Right kidney (tissue), 1 donor: Measurements from ENCODE around the gene FIGNL2.

Experiments
- DNase-seq: peaks from one replicate; pipeline ENCODE4 v3.0.0-alpha.2; 2016

The FIGNL2 gene

DNA sequence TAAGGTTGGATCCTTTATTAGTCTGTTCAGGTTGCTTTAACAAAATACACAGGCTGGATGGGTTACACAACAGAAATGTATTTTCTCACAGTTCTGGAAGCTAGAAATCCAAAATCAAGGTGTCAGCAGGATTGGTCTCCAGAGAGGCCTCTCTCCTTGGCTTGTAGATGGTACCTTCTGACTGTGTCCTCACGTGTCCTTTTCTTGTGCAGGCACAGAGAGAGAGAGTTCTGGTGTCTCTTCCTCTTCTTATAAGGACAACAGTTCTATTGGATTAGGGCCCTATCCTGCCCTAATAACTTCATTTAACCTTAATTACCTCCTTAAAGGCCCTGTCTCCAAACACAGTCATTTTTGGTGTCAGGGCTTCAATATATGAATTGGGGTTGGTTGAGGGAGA lies 34.8 kb upstream of the FIGNL2 start:
- no peak for DNase-seq

- DNase-seq = no peak
Observed at GRCh38 chr12:51879102-51879501, 30.6 kb upstream of the FIGNL2 start.

- no peak for DNase-seq
Observed at GRCh38 chr12:51874486-51874885, 26.0 kb upstream of the FIGNL2 start.

GRCh38 chr12:51874000-51874399 lies 25.5 kb upstream of the FIGNL2 start:
- DNase-seq = no peak

DNA sequence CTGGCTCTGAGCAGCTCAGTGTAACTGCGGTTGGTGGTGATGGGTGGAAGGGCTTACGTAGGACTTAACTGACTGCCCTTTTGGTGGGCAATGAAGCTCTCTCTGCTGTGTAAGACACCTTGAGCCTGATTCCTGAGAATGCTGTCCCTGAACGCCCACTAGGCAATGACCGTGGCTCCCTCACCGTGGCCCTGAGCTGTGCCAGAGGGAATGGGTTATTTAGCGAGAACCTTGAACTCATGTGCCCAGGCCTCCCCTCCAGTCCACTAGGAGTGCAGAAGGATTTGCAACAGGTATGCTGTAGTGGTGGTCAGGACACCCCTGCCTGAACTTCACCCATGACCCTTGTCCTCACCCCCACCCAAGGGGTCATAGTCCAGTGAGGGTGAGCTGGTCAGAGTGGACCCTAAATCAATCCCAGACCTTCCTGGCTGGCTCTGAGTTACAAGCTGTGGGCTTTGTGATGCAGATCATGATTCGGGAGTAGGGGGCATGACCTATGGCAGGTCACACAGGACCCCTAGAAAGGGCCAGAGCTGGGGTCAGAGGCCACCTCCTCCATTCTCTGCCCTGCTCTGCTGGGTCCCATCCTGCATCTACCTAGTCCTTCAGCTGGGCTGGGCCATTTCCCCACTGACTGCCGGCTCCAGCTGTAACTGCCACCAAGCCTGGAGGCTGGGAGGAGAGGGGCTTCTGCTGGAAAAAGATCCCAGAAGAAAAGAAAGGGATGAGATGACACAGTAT lies 24.9 kb upstream of the FIGNL2 start:
- DNase-seq = no peak

DNA sequence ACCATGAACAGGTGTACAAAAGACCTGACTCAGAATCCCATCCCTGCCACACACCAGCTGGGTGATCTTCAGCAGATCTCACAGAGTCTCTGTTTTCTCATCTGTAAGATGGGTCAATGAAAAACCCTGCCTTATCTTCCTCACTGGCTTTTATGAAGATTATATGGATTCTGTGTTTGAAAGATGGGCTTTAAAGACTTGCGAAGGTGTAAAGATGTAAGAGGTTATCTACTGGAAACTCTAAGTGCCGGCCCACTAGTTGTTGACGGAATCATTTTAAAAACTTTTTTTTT lies 24.1 kb upstream of the FIGNL2 start:
- no peak for DNase-seq

DNA sequence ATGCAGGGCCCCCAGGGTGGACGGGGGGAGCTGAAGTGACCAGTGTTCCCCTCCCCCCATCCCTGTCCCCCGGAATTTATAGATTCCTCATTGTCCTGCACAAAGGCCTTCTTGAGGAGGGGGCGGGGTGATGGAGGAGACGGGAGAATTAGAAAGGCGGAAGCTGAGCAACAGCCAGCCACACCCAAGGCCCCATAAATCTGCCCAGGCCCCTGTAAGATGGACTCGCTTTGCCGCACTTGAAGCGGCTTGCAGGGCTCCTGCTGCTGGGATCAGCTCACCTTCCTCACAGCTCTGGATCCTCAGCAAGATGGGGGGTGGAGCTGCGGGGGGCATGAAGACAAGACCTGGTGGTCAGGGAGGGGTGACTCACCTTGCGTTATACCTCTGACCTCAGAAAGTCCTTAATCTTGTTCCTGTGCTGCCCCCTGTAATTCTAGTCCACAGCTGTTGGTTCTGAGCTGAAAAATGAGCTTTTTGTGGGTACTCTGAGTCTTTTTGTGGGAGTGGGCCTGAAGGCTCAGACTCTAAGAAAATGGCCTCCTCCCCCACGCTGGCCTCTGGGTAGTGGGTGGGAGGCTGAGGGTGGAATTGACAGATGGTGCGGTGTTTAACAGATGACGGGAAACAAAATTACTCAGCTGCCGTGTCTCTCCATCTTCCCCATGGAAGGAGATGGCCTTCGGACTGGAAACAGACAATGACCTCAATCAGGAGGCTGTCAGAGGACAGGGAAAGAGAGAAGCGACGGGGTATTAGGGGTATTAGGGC lies 23.6 kb upstream of the FIGNL2 start:
- DNase-seq = peak; percentile 29

DNA sequence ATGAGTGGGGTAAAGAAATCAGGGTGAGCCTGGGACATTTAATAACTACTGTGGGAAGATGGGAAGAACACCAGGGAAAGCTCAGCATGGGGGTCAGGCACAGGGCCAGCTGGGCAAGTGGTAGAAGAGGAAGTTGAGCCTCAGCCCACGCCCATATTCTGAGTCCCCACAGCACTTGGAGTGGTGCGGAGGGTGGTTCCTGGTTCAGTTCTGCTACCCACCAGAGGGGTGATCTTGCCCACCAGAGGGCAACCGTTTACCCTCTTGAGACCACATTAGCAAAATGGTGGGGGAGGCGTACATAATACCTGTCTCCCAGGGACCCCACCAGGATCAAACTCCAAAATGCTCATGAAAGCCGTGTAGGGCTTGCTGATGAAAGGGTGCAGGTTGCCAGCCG lies 22.6 kb upstream of the FIGNL2 start:
- no peak for DNase-seq

GRCh38 chr12:51870504-51870903 lies 22.0 kb upstream of the FIGNL2 start:
- DNase-seq = no peak

DNA sequence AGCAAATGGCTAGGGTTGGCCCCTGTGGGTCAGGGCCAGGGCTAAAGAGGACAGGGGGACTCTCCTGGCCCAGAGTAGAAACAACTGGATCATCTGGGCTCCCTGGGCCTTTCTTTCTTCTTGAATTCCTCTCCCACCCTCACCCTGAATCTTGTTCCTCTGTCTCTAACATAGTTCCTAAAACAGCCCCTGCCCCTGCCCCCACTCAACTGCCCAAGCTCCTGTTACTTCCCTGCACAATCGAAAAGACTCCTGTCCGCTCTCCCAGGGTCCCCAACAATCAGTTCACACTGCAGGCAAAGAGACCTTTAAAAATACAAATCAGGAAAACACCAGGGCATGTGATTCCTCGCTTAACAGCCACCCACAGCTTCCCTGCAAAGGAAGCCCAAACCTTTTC lies 21.4 kb upstream of the FIGNL2 start:
- no peak for DNase-seq

- DNase-seq = peak; percentile 61
Observed at GRCh38 chr12:51869496-51869865, 21.0 kb upstream of the FIGNL2 start.

GRCh38 chr12:51868821-51869495 lies 20.4 kb upstream of the FIGNL2 start:
- DNase-seq = peak; percentile 89

GRCh38 chr12:51867796-51868428 lies 19.4 kb upstream of the FIGNL2 start:
- no peak for DNase-seq

DNA sequence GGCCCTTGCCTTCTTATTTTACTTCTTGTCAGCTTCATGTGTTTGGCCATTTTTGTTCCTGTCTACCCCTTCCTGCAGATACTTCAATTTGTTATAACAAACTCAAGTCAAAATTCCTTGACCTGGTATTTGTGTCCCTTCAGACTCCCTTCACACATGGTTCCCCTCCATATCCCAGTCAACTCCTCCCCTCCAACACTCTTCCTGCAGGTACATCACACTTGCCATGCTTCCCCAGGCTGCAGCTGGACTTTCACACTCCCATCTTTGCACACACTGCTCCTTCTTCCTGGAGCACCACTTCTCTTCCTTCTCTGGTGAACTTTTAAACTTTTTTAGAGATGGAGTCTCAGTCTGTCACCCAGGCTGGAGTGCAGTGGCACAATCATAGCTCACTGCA lies 18.9 kb upstream of the FIGNL2 start:
- DNase-seq = no peak

- no peak for DNase-seq
Observed at GRCh38 chr12:51866762-51867161, 18.2 kb upstream of the FIGNL2 start.

GRCh38 chr12:51866324-51866723 lies 17.8 kb upstream of the FIGNL2 start:
- DNase-seq = no peak

DNA sequence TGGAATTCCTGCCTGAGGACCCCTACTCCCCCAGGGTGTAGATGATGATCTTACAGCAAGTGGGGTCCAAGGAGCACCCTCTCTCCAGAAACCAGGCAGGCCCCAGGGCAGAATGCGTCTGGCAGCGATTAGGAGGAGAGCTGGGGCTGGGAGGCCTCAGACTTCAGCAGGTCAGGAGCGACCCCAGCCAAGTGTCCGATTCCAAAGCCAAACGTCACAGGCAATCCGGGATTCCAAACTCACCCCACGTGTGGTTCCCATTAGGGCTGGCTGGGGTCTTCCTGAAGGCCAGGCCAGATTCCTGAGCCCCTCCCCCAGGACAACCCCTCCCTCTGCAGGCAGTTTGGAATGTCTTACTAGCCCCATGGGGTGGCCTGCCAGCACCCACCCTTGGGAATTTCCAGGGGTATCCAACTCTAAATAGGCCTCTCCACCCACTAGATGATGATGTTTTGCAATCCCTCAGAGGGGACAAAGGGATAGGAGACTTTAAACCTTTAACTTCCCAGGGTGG lies 17.3 kb upstream of the FIGNL2 start:
- no peak for DNase-seq

- DNase-seq = no peak
Observed at GRCh38 chr12:51864833-51865670, 16.5 kb upstream of the FIGNL2 start.

GRCh38 chr12:51863933-51864832 lies 15.7 kb upstream of the FIGNL2 start:
- DNase-seq = peak; percentile 85

GRCh38 chr12:51863363-51863932 lies 14.9 kb upstream of the FIGNL2 start:
- no peak for DNase-seq

DNA sequence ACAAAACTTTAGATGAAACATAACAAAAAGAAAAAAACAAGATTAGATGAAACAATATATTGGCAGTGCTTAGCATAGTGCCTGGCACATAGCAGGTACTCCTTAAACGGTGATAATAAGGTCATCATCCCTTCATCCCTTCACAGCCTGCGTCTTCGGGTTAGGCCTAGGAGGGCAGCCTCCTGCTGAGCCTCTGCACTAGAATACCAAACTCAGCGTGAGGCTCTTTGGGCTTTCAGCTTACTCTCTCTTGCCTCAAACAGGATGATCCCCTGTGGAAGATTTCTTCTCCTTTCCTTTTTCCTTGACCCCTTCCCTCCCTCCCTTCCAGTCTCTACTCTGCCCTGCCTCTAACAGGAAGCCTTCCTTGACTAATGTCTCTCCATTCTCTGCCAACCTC lies 14.4 kb upstream of the FIGNL2 start:
- no peak for DNase-seq
